Neural cell (in vitro differentiated cells): ENCODE measurements around the gene ELOVL2.

Source experiments
- EP300 ChIP-seq: fragments of 450-650 bp; conservative IDR thresholded peaks from 2 replicates; pipeline ENCODE4 v1.6.1; 2014; ENCODE audit warnings: antibody characterized with exemption, mild to moderate bottlenecking, moderate library complexity; ENCODE audit not compliant: poor library complexity, severe bottlenecking
- POLR2AphosphoS5 ChIP-seq: IDR thresholded peaks from 2 replicates; pipeline ENCODE4 v1.6.1; 2012
- TAF1 ChIP-seq: IDR thresholded peaks from 2 replicates; pipeline ENCODE4 v1.6.1; 2012; ENCODE audit warnings: low read depth
- TF ChIP-seq, protein P1 (sequence below): fragments of 450-650 bp; IDR thresholded peaks from 2 replicates; pipeline ENCODE4 v1.5.1; 2014; ENCODE audit warnings: antibody characterized with exemption, mild to moderate bottlenecking, moderate library complexity; ENCODE audit not compliant: poor library complexity, severe bottlenecking
- TF ChIP-seq, protein P2 (sequence below): IDR thresholded peaks from 2 replicates; pipeline ENCODE4 v1.6.1; 2012; ENCODE audit warnings: borderline replicate concordance

DNA sequence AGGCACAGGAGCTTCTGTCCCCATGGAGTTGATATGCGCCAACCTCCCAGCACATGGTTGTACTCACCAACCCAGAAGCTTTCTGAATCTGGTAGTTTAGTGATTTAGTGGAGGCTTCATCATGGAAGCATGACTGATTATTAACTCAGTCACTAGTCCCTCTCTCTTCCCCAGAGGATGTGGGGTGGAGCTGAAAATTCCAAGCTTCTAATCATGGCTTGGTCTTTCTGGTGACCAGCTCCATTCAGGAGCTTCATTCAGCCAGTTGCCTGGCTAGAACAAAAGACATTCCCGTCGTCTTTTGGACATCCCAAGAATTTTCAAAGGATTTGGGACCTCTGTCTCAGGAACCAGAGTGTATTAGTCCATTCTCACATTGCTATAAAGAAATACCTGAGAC is 36.2 kb upstream of the ELOVL2 start:
- TF ChIP-seq, protein P1, sequence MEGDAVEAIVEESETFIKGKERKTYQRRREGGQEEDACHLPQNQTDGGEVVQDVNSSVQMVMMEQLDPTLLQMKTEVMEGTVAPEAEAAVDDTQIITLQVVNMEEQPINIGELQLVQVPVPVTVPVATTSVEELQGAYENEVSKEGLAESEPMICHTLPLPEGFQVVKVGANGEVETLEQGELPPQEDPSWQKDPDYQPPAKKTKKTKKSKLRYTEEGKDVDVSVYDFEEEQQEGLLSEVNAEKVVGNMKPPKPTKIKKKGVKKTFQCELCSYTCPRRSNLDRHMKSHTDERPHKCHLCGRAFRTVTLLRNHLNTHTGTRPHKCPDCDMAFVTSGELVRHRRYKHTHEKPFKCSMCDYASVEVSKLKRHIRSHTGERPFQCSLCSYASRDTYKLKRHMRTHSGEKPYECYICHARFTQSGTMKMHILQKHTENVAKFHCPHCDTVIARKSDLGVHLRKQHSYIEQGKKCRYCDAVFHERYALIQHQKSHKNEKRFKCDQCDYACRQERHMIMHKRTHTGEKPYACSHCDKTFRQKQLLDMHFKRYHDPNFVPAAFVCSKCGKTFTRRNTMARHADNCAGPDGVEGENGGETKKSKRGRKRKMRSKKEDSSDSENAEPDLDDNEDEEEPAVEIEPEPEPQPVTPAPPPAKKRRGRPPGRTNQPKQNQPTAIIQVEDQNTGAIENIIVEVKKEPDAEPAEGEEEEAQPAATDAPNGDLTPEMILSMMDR, result no peak
- TF ChIP-seq POLR2AphosphoS5 (no peak), EP300 (no peak), TAF1 (no peak)
- TF ChIP-seq, protein P2, sequence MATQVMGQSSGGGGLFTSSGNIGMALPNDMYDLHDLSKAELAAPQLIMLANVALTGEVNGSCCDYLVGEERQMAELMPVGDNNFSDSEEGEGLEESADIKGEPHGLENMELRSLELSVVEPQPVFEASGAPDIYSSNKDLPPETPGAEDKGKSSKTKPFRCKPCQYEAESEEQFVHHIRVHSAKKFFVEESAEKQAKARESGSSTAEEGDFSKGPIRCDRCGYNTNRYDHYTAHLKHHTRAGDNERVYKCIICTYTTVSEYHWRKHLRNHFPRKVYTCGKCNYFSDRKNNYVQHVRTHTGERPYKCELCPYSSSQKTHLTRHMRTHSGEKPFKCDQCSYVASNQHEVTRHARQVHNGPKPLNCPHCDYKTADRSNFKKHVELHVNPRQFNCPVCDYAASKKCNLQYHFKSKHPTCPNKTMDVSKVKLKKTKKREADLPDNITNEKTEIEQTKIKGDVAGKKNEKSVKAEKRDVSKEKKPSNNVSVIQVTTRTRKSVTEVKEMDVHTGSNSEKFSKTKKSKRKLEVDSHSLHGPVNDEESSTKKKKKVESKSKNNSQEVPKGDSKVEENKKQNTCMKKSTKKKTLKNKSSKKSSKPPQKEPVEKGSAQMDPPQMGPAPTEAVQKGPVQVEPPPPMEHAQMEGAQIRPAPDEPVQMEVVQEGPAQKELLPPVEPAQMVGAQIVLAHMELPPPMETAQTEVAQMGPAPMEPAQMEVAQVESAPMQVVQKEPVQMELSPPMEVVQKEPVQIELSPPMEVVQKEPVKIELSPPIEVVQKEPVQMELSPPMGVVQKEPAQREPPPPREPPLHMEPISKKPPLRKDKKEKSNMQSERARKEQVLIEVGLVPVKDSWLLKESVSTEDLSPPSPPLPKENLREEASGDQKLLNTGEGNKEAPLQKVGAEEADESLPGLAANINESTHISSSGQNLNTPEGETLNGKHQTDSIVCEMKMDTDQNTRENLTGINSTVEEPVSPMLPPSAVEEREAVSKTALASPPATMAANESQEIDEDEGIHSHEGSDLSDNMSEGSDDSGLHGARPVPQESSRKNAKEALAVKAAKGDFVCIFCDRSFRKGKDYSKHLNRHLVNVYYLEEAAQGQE, result no peak
